C4-2B (cell line): ENCODE results near the gene HOXC10.

ENCODE experiments used
- H3K27ac ChIP-seq: fragments of 450-650 bp; 2 replicates; pipeline ENCODE4 v1.5.1; 2017
- ZFX ChIP-seq: fragments of 450-650 bp; IDR thresholded peaks from 2 replicates; pipeline ENCODE4 v1.6.1; 2017
- TF ChIP-seq, protein P1 (sequence below): fragments of 450-650 bp; conservative IDR thresholded peaks from 2 replicates; pipeline ENCODE4 v1.5.1; 2017; ENCODE audit warnings: mild to moderate bottlenecking

Gene HOXC10

DNA sequence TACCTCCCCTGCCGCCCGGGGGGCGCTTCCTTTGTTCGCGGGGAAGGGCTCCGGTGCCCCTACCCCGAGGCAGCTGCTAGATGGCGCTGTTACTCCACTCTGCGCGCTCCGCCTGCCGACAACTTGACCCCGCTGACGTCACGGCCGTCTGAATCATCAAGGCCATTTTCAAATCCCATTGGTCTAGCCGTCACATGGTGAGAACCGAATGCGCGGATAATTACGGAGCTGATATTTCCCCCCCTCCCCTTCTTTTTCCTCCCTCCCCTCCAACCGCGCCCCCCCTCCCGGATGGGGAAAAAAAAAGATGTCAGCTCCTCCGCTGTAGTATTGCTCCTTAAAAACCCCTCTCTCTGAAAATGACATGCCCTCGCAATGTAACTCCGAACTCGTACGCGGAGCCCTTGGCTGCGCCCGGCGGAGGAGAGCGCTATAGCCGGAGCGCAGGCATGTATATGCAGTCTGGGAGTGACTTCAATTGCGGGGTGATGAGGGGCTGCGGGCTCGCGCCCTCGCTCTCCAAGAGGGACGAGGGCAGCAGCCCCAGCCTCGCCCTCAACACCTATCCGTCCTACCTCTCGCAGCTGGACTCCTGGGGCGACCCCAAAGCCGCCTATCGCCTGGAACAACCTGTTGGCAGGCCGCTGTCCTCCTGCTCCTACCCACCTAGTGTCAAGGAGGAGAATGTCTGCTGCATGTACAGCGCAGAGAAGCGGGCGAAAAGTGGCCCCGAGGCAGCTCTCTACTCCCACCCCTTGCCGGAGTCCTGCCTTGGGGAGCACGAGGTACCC lies at the start of gene HOXC10:
Gene HOXC10 (plus strand): TSS at position 246 of the 791 bp plus-strand sequence. CDS start 114 bp downstream, at position 360.
- no peak within 1 kb of the TSS; the same call in 1 of the 2 replicates for H3K27ac ChIP-seq
- TF ChIP-seq ZFX, result no peak
- TF ChIP-seq, protein P1, sequence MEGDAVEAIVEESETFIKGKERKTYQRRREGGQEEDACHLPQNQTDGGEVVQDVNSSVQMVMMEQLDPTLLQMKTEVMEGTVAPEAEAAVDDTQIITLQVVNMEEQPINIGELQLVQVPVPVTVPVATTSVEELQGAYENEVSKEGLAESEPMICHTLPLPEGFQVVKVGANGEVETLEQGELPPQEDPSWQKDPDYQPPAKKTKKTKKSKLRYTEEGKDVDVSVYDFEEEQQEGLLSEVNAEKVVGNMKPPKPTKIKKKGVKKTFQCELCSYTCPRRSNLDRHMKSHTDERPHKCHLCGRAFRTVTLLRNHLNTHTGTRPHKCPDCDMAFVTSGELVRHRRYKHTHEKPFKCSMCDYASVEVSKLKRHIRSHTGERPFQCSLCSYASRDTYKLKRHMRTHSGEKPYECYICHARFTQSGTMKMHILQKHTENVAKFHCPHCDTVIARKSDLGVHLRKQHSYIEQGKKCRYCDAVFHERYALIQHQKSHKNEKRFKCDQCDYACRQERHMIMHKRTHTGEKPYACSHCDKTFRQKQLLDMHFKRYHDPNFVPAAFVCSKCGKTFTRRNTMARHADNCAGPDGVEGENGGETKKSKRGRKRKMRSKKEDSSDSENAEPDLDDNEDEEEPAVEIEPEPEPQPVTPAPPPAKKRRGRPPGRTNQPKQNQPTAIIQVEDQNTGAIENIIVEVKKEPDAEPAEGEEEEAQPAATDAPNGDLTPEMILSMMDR, result no peak; the same call in 1 of the 2 replicates

DNA sequence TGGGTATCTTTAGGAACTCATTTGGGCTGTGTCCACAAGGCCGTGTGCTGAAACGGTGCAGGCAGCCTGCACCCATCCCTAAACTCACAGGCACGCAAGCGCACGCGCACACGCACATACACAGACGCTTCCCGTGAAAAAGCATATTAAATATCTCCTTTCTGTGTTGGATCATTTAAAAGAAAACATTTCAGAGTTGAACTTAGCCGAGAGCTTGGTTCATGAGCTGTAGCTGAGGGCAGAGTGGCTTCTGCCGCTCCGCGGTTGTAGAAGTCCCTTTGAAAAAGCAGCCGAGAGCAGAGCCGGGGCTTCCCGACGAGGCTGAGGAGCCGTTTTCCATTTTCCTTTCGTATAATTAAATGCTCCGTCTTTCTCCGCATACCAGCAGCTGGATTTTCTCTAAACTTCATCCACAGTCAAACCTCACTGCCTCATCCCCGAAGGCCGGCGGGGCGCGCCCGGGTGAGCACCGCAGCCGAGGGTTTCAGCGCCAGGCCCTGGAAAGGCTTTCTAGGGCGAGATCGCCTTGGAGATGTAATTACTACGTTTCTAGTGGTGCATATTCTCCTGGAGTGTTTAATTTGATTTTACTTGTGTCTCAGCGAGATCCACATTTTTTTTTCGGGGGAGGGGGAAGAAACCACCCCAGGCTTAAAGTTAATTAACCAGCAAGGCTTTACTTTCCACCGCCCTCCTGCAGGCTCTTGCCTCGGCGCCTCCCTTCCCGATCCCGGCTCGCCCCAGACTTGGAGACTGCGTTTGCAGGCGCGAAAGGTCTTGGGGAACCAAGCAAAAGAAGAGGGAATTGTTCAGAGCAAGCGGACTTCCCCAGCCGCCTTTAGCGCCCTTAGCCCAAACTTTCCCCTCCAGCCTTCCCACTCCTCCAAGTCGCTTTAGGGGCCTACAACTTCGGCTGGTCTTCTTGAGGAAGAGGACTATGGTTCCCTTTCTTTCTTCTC lies 49.3 kb upstream of the HOXC10 start:
- TF ChIP-seq, protein P1, result no peak
- TF ChIP-seq ZFX, result no peak

DNA sequence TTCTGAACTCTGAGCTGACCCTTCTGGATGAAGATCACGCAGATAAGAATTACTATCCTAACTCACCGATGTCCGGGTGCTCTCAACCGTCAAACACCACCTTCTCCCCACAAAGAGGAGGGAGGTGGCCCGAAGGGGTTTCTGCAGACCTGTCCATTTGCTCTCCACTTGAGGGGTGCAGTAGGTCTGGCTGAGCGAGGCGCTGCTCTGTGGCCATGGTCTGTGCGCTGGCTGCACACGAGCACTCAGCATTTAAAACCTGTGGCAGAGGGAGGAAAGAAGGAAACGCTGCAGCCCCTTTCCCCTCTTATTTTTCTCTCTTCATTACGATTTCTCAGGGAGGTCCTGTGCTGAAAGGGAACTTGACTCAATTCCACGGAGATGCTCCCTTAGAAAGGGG lies 47.8 kb upstream of the HOXC10 start:
- no peak for TF ChIP-seq ZFX
- TF ChIP-seq, protein P1, result no peak
- no peak overlapping the region for H3K27ac ChIP-seq

More for the DNA sequence above, 49.3 kb upstream of the HOXC10 start:
- H3K27ac ChIP-seq, result no peak overlapping the region

DNA sequence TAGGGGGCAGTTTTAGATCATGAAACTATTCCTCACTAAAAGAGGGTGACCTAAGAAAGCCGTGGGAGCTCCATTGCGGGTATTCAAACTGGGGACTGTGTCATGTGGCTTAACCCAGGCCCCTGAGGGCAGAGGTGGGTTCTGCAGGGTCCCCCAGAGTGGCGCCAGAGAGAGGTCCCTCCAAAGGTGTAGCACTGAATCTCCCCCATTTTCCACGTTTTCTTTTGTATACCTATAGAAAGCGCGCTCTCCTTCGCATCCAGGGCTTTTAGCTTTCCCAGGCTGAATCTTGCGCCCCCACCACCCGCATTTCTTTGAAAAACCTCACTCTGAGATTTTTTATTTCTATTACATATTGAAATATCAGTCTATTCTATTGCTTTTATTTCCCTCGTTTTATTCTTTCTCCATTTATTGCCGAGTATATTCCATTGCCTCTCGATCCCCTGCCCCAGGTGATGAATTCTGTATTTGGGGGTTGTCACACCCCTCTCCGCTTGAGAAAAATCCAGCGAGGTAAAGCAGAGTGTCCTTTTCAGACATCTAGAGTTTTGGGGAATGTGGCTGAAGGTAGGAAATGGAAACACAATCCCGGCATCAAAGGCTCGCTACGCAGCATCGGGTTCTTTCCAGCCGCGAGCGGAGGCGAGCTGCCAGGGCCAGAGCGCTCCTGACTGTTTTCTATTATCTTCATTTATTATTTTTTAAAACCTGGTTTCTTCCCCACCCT lies 47.2 kb upstream of the HOXC10 start:
- H3K27ac ChIP-seq, result peak overlapping the region; percentile 11; the same call in 1 of the 2 replicates
- no peak for TF ChIP-seq ZFX
- TF ChIP-seq, protein P1, result no peak

DNA sequence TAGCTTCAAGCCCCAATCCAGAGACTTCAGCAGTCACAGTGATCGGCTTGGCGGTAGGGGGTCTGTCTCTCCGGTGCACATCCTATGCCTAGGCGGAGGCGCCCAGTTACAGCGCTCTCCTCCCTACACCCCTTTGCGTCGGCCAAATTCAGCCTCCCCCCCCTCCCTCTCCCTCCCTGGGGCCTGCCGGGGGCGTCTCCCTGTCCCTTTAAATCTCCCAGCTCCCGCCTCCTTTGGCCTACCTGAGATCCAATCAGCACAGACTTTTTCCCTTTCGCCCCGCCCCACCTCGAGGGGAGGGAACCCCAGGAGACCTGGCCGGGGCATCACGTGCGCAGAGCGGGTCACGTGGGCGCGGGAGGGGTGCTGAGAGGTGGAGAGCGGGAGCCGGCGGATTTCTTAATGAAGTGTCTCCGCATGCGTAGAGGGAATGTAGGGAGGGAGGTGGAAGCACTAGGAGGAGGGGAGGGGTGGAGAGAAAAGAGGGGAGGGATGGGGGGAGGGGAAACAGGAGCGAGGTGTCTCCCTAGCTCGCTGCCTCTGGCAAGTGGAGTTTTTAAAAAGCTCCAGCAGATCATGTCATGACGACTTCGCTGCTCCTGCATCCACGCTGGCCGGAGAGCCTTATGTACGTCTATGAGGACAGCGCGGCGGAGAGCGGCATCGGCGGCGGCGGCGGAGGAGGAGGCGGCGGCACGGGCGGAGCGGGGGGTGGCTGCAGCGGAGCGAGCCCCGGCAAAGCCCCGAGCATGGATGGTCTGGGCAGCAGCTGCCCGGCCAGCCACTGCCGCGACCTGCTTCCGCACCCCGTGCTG lies 46.4 kb upstream of the HOXC10 start, which contains the start of gene HOXC13:
Gene HOXC13 (plus strand): TSS at position 506 of the 815 bp plus-strand sequence. CDS start 76 bp downstream, at position 582.
- peak within 1 kb of the TSS; percentile 77 for H3K27ac ChIP-seq
- TF ChIP-seq ZFX, result no peak
- TF ChIP-seq, protein P1, result no peak
